Measurements from ENCODE around the gene GOPC. TPM values are rescaled to one million over a fixed set of nuclear protein-coding genes. Genes with fewer than 3 reads are reported as not detected.

Gene GOPC
- total and polyA plus RNA-seq, 2 of the 8 experiments (the other 6 are each of a cell fraction or from before 2014, with no cell fraction given), result 5.3 to 19.4 TPM

GRCh38 chr6:117513778-117514365 is 88.4 kb downstream of the GOPC start:
- FAIRE-seq, result no peak

More at GRCh38 chr6:117513778-117514365, 88.4 kb downstream of the GOPC start:
- Histone ChIP-seq H2AFZ (ENCODE audit: low read length) (no peak overlapping the region), H3K18ac (ENCODE audit: extremely low read depth, low read length) (no peak overlapping the region), H3K4me3 (ENCODE audit: extremely low read depth in 1 of 4, insufficient read depth in 2 of 4, low read depth in 3 of 4, low read length in 4 of 4) (no peak overlapping the region), H3K79me1 (ENCODE audit: low read depth, low read length) (no peaks in the 10 kb centered on the region), H3K4ac (replicated peaks; ENCODE audit: insufficient read length, low read depth, low read length) (no peak overlapping the region), H3K23ac (ENCODE audit: insufficient read length) (no peak overlapping the region), H3K9me3 (ENCODE audit: insufficient read depth in 2 of 2, low read depth in 1 of 2, low read length in 1 of 2) (no peaks in the 10 kb centered on the region), H2BK120ac (replicated peaks; ENCODE audit: low read depth, low read length) (no peak overlapping the region), H2BK20ac (ENCODE audit: low read length) (no peak overlapping the region), H4K8ac (ENCODE audit: extremely low read depth, insufficient read depth, low read length) (no peak overlapping the region), H3K4me2 (ENCODE audit: insufficient read depth in 1 of 2, low read depth in 2 of 2, low read length in 2 of 2) (no peak overlapping the region), H3K9ac (replicated peaks in 1 of 4; ENCODE audit: extremely low read depth in 1 of 4, low read depth in 3 of 4, low read length in 3 of 4) (no peak overlapping the region), H2BK15ac (ENCODE audit: low read length) (no peak overlapping the region), H3K4me1 (replicated peaks in 1 of 4; ENCODE audit: control insufficient read depth in 3 of 4, insufficient read depth in 4 of 4, low read length in 3 of 4) (peaks cover 0 to 6% (median 0%) of the 10 kb centered on the region in 4 experiments; a peak in 2 of 7 replicates), H2BK12ac (ENCODE audit: low read depth, low read length) (no peak overlapping the region), H2AK5ac (ENCODE audit: low read depth, low read length) (no peak overlapping the region), H3K27me3 (replicated peaks in 1 of 4; ENCODE audit: control insufficient read depth in 3 of 4, extremely low read depth in 1 of 4, insufficient read depth in 3 of 4, low read length in 3 of 4) (no peaks in the 10 kb centered on the region), H4K91ac (replicated peaks; ENCODE audit: insufficient read length, low read length) (no peak overlapping the region), H3K36me3 (ENCODE audit: control insufficient read depth in 2 of 4, insufficient read depth in 4 of 4, low read length in 3 of 4) (no peaks in the 10 kb centered on the region), H2BK5ac (ENCODE audit: low read depth, low read length) (no peak overlapping the region), H3K79me2 (ENCODE audit: control insufficient read depth in 1 of 2, insufficient read depth in 2 of 2, low read length in 2 of 2) (no peaks in the 10 kb centered on the region), H3K14ac (ENCODE audit: insufficient read length) (no peak overlapping the region), H4K20me1 (replicated peaks in 1 of 2; ENCODE audit: control insufficient read depth in 1 of 2, insufficient read depth in 2 of 2, low read length in 2 of 2) (no peaks in the 10 kb centered on the region), H4K5ac (ENCODE audit: insufficient read length, low read depth, low read length) (no peak overlapping the region), H3K56ac (replicated peaks; ENCODE audit: insufficient read length, low read depth, low read length) (no peak overlapping the region), H3K23me2 (ENCODE audit: low read depth, low read length) (no peaks in the 10 kb centered on the region), H3K27ac (ENCODE audit: low read depth, low read length) (no peak overlapping the region)
- no peak for TF ChIP-seq CHD2 (IDR thresholded peaks at IDR 0.05; ENCODE audit: low read length)
- no peak for TF ChIP-seq SUZ12 (IDR thresholded peaks at IDR 0.05; ENCODE audit: low read length)
- TF ChIP-seq POLR2A (IDR thresholded peaks at IDR 0.05; ENCODE audit: control extremely low read depth in 1 of 2, low read depth in 2 of 2, low read length in 2 of 2), result no peak
- TF ChIP-seq BRCA1 (IDR thresholded peaks at IDR 0.05; ENCODE audit: low read depth, low read length), result no peak
- TF ChIP-seq RXRA (IDR thresholded peaks at IDR 0.05; ENCODE audit: insufficient read depth, low read depth, low read length), result no peak
- TF ChIP-seq EP300 (IDR thresholded peaks at IDR 0.05; ENCODE audit: borderline replicate concordance in 1 of 2, low read depth in 2 of 2, low read length in 2 of 2), result no peak
- TF ChIP-seq EZH2 (IDR thresholded peaks at IDR 0.05; ENCODE audit: low read depth, low read length, severe bottlenecking), result no peak
- TF ChIP-seq KDM5A (IDR thresholded peaks at IDR 0.05; ENCODE audit: low read length), result no peak
- TF ChIP-seq GTF2F1 (IDR thresholded peaks at IDR 0.05; ENCODE audit: borderline replicate concordance, low read depth, low read length), result no peak
- TF ChIP-seq PHF8 (conservative IDR thresholded peaks at IDR 0.05; ENCODE audit: low read depth, low read length), result no peak
- TF ChIP-seq FOSL1 (IDR thresholded peaks at IDR 0.05; ENCODE audit: insufficient read depth, low read depth, low read length), result no peak
- no peak for TF ChIP-seq RFX5 (IDR thresholded peaks at IDR 0.05; ENCODE audit: borderline replicate concordance, low read depth, low read length)
- TF ChIP-seq CBX5 (IDR thresholded peaks at IDR 0.05; ENCODE audit: low read depth, low read length), result no peak
- no peak for TF ChIP-seq SAP30 (IDR thresholded peaks at IDR 0.05; ENCODE audit: insufficient read depth, insufficient replicate concordance, low read length)
- no peak for TF ChIP-seq SIRT6 (IDR thresholded peaks at IDR 0.05; ENCODE audit: low read length)
- WGBS, 2 experiments (ENCODE audit: extremely low coverage in 1 of 2, insufficient coverage in 1 of 2, insufficient read length in 1 of 2, insufficient replicate concordance in 2 of 2, low coverage in 1 of 2, low lambda C conversion rate in 2 of 2, missing lambda C conversion rate in 1 of 2), result 91% methylated on average over 7 of the region's 7 CpGs; no CpG with 5 or more reads in 1 of the 2 experiments
- DNase-seq (ENCODE audit: low read depth in 1 of 2, low spot score in 2 of 2), result no peak
- POLR2A ChIA-PET (ENCODE audit: partially characterized antibody), result no interaction called here
- CTCF ChIA-PET (ENCODE audit: partially characterized antibody), result no interaction called here
